HL-60 (cell line): Measurements from ENCODE around the gene SRBD1.

Source experiments
- DNase-seq, 2 experiments: peaks; one replicate each; pipeline ENCODE4 v3.0.0-alpha.2; 2010 to 2020; ENCODE audit warnings: low read depth in 1 of 2, low spot score in 1 of 2
- H3K27ac ChIP-seq: fragments of 250-450 bp; sonication (Bioruptor Pico); replicated peaks from 2 replicates; pipeline ENCODE4 v1.5.1; 2020; ENCODE audit warnings: mild to moderate bottlenecking, moderate library complexity
- H3K27me3 ChIP-seq: fragments of 250-450 bp; sonication (Bioruptor Pico); 2 replicates; pipeline ENCODE4 v1.5.1; 2021; ENCODE audit warnings: mild to moderate bottlenecking, moderate library complexity; ENCODE audit not compliant: insufficient read depth, poor library complexity, severe bottlenecking
- H3K4me3 ChIP-seq: replicated peaks from 2 replicates; pipeline ENCODE4 v1.5.1; 2011; ENCODE audit warnings: mild to moderate bottlenecking, control low read depth, low read length; ENCODE audit not compliant: insufficient read depth
- GABPA ChIP-seq: IDR thresholded peaks from 2 replicates; pipeline ENCODE4 v1.6.1; 2012; ENCODE audit warnings: low read depth
- POLR2AphosphoS5 ChIP-seq: IDR thresholded peaks from 2 replicates; pipeline ENCODE4 v1.6.1; 2012; ENCODE audit warnings: low read depth
- SPI1 ChIP-seq: IDR thresholded peaks from 2 replicates; pipeline ENCODE4 v1.6.1; 2012; ENCODE audit warnings: low read depth, mild to moderate bottlenecking, borderline replicate concordance
- TF ChIP-seq, protein P1 (sequence below): IDR thresholded peaks from one replicate; pipeline ENCODE4 v1.5.1; 2011; ENCODE audit warnings: low read length, control low read depth, inconsistent platforms; ENCODE audit not compliant: insufficient read depth
- TF ChIP-seq, protein P2 (sequence below): IDR thresholded peaks from 2 replicates; pipeline ENCODE4 v1.6.1; 2012; ENCODE audit warnings: low read depth; ENCODE audit not compliant: insufficient replicate concordance

Gene SRBD1

DNA sequence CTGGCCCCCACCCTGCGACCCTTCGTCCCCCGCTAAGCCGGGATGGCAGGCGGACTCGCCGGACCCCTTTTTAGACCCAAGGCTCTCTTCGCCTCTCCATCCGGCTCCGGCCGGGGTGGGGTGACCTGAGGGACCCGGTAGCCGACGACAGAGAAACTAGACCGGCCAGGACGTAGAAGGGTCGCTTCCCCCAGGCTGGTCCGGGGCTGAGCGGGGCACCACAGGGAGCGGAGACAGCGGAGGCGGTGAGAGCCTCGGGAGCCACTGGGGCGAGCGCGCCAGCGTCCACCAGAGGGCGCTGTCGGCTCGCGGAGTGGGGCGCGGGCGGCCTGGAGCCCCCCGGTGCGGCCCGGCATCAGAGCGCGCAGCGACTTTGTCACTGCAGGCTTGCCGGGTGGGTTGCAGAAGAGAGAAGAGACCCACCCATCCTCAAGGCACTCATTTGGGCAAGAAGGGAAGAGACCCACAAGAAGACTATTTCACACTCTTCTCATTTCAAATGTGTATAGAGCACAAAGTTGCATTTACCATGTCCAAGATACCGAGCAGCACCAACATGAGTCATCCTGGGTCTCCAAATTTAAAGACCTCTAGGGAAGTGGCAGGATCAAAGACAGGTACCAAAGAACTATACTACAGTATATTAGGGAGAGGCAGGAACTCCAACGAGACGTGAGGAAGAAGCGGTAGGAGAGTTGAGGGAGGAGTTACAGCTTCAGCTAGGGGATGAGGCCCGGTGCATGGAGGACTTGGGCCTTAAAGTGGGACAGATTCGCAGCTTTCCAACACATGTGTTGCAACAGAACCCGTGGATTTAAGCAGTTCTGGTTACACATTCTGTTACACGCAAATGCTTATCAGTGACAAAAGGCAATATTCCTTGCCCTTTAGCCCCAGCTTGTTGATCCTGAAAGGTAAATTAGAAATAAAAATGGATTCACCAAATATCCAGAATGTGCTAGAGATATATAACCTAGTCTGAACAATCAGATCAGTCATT, 32.8 kb upstream of the SRBD1 start:
- H3K4me3 ChIP-seq: peak overlapping the region; percentile 38
- no peak overlapping the region for H3K27ac ChIP-seq
- DNase-seq: peak in 1 of 2 experiments; percentile 23
- TF ChIP-seq, protein P1, sequence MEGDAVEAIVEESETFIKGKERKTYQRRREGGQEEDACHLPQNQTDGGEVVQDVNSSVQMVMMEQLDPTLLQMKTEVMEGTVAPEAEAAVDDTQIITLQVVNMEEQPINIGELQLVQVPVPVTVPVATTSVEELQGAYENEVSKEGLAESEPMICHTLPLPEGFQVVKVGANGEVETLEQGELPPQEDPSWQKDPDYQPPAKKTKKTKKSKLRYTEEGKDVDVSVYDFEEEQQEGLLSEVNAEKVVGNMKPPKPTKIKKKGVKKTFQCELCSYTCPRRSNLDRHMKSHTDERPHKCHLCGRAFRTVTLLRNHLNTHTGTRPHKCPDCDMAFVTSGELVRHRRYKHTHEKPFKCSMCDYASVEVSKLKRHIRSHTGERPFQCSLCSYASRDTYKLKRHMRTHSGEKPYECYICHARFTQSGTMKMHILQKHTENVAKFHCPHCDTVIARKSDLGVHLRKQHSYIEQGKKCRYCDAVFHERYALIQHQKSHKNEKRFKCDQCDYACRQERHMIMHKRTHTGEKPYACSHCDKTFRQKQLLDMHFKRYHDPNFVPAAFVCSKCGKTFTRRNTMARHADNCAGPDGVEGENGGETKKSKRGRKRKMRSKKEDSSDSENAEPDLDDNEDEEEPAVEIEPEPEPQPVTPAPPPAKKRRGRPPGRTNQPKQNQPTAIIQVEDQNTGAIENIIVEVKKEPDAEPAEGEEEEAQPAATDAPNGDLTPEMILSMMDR: peak; percentile 54
- TF ChIP-seq GABPA: no peak
- H3K27me3 ChIP-seq: peaks cover 4% of the 10 kb centered on the region

DNA sequence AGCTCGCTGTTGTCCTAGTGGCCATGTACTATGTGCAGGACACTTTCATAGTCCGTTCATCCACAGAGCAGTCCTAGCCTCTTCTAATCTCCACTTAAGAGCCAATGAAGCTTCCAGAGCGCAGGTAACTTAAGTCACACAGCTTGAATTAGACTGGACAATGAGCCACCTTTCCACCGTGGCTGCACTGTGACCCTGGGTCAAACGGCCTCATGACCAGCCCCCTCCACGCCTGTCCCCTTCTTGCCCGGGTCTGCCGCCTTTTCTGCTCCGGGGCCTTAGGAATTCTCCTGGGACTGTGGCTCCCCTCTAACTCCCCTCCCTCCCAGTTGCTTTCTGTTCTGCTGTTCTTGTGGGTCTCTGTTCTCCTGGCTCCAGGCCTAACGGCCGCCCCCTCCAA, 32.0 kb upstream of the SRBD1 start:
- Histone ChIP-seq H3K4me3 (peak overlapping the region; percentile 38), H3K27me3 (peaks cover 4% of the 10 kb centered on the region), H3K27ac (no peak overlapping the region)
- no peak for TF ChIP-seq GABPA
- DNase-seq: no peak

DNA sequence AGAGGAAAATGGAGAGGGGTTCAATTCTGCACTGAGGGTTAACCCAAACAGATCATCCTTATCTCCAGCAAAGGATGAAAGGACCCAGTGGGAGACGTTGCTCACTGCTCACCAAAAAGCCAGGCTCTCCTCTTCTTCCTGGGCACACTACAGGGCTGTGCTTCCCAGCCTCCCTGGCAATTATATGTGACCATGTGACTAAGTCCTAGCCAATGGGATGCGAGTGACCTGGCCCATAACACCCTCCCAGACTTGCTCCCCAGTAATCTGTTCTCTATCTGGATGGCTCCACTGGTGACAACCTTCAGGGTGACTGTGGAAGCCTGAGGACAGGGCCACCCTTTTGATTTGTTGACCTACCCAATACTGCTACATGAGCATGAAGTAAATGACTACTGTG, 29.5 kb upstream of the SRBD1 start:
- H3K27ac ChIP-seq: no peak overlapping the region
- no peak for DNase-seq
- no peak overlapping the region for H3K4me3 ChIP-seq
- peaks cover 4% of the 10 kb centered on the region for H3K27me3 ChIP-seq
- TF ChIP-seq SPI1 (no peak), POLR2AphosphoS5 (no peak), GABPA (no peak)
- TF ChIP-seq, protein P1: no peak
- TF ChIP-seq, protein P2, sequence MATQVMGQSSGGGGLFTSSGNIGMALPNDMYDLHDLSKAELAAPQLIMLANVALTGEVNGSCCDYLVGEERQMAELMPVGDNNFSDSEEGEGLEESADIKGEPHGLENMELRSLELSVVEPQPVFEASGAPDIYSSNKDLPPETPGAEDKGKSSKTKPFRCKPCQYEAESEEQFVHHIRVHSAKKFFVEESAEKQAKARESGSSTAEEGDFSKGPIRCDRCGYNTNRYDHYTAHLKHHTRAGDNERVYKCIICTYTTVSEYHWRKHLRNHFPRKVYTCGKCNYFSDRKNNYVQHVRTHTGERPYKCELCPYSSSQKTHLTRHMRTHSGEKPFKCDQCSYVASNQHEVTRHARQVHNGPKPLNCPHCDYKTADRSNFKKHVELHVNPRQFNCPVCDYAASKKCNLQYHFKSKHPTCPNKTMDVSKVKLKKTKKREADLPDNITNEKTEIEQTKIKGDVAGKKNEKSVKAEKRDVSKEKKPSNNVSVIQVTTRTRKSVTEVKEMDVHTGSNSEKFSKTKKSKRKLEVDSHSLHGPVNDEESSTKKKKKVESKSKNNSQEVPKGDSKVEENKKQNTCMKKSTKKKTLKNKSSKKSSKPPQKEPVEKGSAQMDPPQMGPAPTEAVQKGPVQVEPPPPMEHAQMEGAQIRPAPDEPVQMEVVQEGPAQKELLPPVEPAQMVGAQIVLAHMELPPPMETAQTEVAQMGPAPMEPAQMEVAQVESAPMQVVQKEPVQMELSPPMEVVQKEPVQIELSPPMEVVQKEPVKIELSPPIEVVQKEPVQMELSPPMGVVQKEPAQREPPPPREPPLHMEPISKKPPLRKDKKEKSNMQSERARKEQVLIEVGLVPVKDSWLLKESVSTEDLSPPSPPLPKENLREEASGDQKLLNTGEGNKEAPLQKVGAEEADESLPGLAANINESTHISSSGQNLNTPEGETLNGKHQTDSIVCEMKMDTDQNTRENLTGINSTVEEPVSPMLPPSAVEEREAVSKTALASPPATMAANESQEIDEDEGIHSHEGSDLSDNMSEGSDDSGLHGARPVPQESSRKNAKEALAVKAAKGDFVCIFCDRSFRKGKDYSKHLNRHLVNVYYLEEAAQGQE: no peak

DNA sequence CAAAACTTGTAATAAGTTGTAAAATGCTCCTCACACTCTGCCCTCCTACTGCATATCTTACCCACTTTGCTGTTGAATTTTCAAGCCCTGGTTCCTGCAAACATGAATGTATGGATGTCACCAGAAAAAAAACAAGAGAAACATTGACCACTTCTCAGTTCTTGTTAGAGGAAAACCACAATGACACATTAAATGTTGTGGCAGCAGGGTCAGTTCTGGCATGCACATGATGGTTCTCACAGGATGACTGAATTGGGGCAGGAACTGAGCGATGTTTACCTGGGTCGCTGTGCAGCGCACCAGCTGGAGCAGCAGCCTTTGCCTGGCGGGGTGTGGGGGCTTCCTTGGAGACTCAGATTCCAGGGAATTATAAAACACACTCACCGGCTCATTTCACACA, 26.4 kb upstream of the SRBD1 start:
- H3K27me3 ChIP-seq: peaks cover 3% of the 10 kb centered on the region
- TF ChIP-seq SPI1: peak; percentile 26; the same call in 1 of the 2 replicates
- TF ChIP-seq GABPA: no peak
- H3K27ac ChIP-seq: no peak overlapping the region
- H3K4me3 ChIP-seq: no peak overlapping the region
- DNase-seq: peak in 1 of 2 experiments; percentile 60

DNA sequence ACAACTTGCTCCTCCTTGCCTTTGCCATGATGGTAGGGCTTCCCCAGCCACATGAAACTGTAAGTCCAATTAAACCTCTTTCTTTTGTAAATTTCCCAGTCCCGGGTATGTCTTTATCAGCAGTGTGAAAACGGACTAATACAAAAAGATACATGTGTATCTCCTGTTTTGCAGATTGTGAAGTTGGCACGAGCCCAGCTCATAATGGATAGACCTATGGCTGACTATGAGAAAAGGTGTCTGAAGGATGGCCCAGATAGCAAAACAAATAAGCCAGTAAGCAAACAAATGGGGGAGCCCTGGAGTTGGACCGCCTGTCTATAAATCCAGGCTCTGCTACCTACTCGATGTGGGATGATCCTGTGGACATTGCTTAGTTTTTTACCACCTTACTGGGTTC, 24.9 kb upstream of the SRBD1 start:
- DNase-seq: no peak
- H3K27ac ChIP-seq: no peak overlapping the region
- no peaks in the 10 kb centered on the region for H3K27me3 ChIP-seq
- TF ChIP-seq GABPA (no peak), POLR2AphosphoS5 (no peak), SPI1 (no peak)
- TF ChIP-seq, protein P2: no peak
- TF ChIP-seq, protein P1: no peak
- H3K4me3 ChIP-seq: no peak overlapping the region
